Measurements from ENCODE around the gene BRINP1.

Gene BRINP1

GRCh38 chr9:119165131-119165530 lies 204.1 kb downstream of the BRINP1 start:
- Histone ChIP-seq H3K27me3 (ENCODE audit: control insufficient read depth, insufficient read depth, low read length) (no peaks in the 10 kb centered on the region), H3K4me2 (ENCODE audit: low read length) (no peak overlapping the region), H2AFZ (no peak overlapping the region), H3K9ac (no peak overlapping the region), H3K79me2 (no peaks in the 10 kb centered on the region), H3K4me1 (no peaks in the 10 kb centered on the region), H3K4me3 (ENCODE audit: low read depth, low read length) (no peak overlapping the region), H3K9me3 (ENCODE audit: control insufficient read depth, low read length) (no peaks in the 10 kb centered on the region), H3K36me3 (ENCODE audit: control insufficient read depth, insufficient read depth, low read length) (no peaks in the 10 kb centered on the region), H3K27ac (no peak overlapping the region)
- TF ChIP-seq CTCF (IDR thresholded peaks at IDR 0.05): no peak

GRCh38 chr9:119164716-119165115 lies 204.5 kb downstream of the BRINP1 start:
- no peak for TF ChIP-seq CTCF (IDR thresholded peaks at IDR 0.05)
- H3K4me3 ChIP-seq (ENCODE audit: low read depth, low read length): no peak overlapping the region

GRCh38 chr9:119160551-119160950 lies 208.7 kb downstream of the BRINP1 start:
- H3K27me3 ChIP-seq (ENCODE audit: control insufficient read depth, insufficient read depth, low read length): no peaks in the 10 kb centered on the region
- H3K9me3 ChIP-seq (ENCODE audit: control insufficient read depth, low read length): no peaks in the 10 kb centered on the region
- no peak overlapping the region for H3K4me2 ChIP-seq (ENCODE audit: low read length)
- H3K36me3 ChIP-seq (ENCODE audit: control insufficient read depth, insufficient read depth, low read length): no peaks in the 10 kb centered on the region
- H3K4me1 ChIP-seq: no peaks in the 10 kb centered on the region
- H2AFZ ChIP-seq: no peak overlapping the region
- no peak overlapping the region for H3K27ac ChIP-seq
- H3K79me2 ChIP-seq: no peaks in the 10 kb centered on the region
- no peak for TF ChIP-seq CTCF (IDR thresholded peaks at IDR 0.05)
- H3K4me3 ChIP-seq (ENCODE audit: low read depth, low read length): no peak overlapping the region
- H3K9ac ChIP-seq: no peak overlapping the region

More at GRCh38 chr9:119164716-119165115, 204.5 kb downstream of the BRINP1 start:
- Histone ChIP-seq H3K27me3 (ENCODE audit: control insufficient read depth, insufficient read depth, low read length) (no peaks in the 10 kb centered on the region), H3K27ac (no peak overlapping the region), H2AFZ (no peak overlapping the region), H3K9me3 (ENCODE audit: control insufficient read depth, low read length) (no peaks in the 10 kb centered on the region), H3K36me3 (ENCODE audit: control insufficient read depth, insufficient read depth, low read length) (no peaks in the 10 kb centered on the region), H3K79me2 (no peaks in the 10 kb centered on the region), H3K9ac (no peak overlapping the region), H3K4me2 (ENCODE audit: low read length) (no peak overlapping the region), H3K4me1 (no peaks in the 10 kb centered on the region)

GRCh38 chr9:119159386-119159785 lies 209.8 kb downstream of the BRINP1 start:
- Histone ChIP-seq H3K4me2 (ENCODE audit: low read length) (no peak overlapping the region), H3K79me2 (no peaks in the 10 kb centered on the region), H3K9ac (no peak overlapping the region), H3K9me3 (ENCODE audit: control insufficient read depth, low read length) (no peaks in the 10 kb centered on the region), H3K27me3 (ENCODE audit: control insufficient read depth, insufficient read depth, low read length) (no peaks in the 10 kb centered on the region), H3K27ac (no peak overlapping the region), H3K4me1 (no peaks in the 10 kb centered on the region), H3K36me3 (ENCODE audit: control insufficient read depth, insufficient read depth, low read length) (no peaks in the 10 kb centered on the region), H3K4me3 (ENCODE audit: low read depth, low read length) (no peak overlapping the region), H2AFZ (no peak overlapping the region)
- TF ChIP-seq CTCF (IDR thresholded peaks at IDR 0.05): no peak

- Histone ChIP-seq H2AFZ (no peak overlapping the region), H3K4me1 (no peaks in the 10 kb centered on the region), H3K79me2 (no peaks in the 10 kb centered on the region), H3K27me3 (ENCODE audit: control insufficient read depth, insufficient read depth, low read length) (no peaks in the 10 kb centered on the region), H3K4me3 (ENCODE audit: low read depth, low read length) (no peak overlapping the region), H3K27ac (no peak overlapping the region), H3K4me2 (ENCODE audit: low read length) (no peak overlapping the region), H3K9me3 (ENCODE audit: control insufficient read depth, low read length) (no peaks in the 10 kb centered on the region), H3K36me3 (ENCODE audit: control insufficient read depth, insufficient read depth, low read length) (no peaks in the 10 kb centered on the region), H3K9ac (no peak overlapping the region)
- TF ChIP-seq CTCF (IDR thresholded peaks at IDR 0.05): no peak
Measured at GRCh38 chr9:119157196-119157595, 212.0 kb downstream of the BRINP1 start.

Measured in parathyroid adenoma (tissue), 2 donors.